HUES48 (cell line): Measurements from ENCODE around the gene RRAS.
"Not testable (repeated sequence)": the region's sequence is repeated elsewhere in the genome, so short reads cannot be mapped to it uniquely, and the experiment has no call there.

ENCODE experiments used
- H3K27ac ChIP-seq: one replicate; pipeline ENCODE4 v1.7.0; 2013; ENCODE audit warnings: low read depth, low read length, inconsistent platforms
- H3K27me3 ChIP-seq: 2 replicates; pipeline ENCODE4 v1.6.1; 2013; ENCODE audit warnings: mild to moderate bottlenecking, low read length; ENCODE audit not compliant: control insufficient read depth, insufficient read depth
- H3K36me3 ChIP-seq: 2 replicates; pipeline ENCODE4 v1.6.1; 2013; ENCODE audit warnings: low read length; ENCODE audit not compliant: control insufficient read depth, insufficient read depth
- H3K4me1 ChIP-seq: 2 replicates; pipeline ENCODE4 v1.6.1; 2013; ENCODE audit warnings: mild to moderate bottlenecking, low read length; ENCODE audit not compliant: control insufficient read depth, insufficient read depth
- H3K4me3 ChIP-seq: 2 replicates; pipeline ENCODE4 v1.5.1; 2013; ENCODE audit warnings: mild to moderate bottlenecking, low read depth, low read length
- H3K9ac ChIP-seq: 2 replicates; pipeline ENCODE4 v1.6.1; 2013; ENCODE audit warnings: mild to moderate bottlenecking, low read depth, low read length, moderate library complexity
- H3K9me3 ChIP-seq: 2 replicates; pipeline ENCODE4 v1.6.1; 2013; ENCODE audit warnings: low read length; ENCODE audit not compliant: control insufficient read depth, insufficient read depth

The RRAS gene

DNA sequence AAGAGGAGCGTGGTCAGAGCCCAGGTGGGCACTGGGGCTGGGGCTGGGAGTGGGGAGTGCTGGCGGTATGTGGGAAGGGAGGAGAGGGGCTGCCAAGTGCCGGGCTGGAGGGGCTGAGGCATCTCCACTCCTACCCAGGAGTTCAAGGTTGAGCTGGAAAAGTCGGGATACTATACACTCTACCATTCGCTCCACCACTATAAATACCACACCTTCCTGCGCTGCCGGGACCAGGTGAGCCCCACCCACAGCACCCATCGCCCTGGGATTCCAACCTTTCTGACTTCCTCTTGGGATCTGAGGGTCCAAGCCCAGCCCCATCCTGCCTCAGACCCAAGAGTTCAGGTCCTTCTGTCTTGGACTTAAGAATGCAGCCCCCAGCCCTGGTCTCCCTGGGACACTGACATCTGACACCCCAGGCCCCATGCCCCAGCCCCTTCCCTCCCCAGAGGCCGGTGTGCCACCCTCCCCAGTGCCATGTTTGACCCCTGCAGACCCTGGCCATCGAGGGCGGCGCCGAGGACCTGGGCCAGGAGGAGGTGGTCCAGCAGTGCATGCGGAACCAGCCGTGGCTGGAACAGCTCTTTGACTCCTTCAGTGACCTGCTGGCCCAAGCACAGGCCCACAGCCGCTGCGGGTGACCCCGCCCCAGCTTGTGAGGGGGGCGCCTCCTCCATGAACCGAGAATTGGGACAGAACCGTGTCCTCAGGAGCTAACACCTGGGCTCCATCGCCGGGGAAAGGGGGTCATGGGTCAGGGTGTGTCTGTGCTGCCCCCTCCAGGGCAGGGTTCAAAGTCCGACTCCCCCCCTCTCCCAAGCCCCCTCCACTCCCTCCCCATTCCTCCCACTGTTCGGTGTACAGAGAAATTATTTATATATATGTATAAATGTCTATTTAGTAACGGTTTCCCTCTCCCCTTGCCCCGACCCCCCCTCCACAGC is 14.7 kb downstream of the RRAS start:
- Histone ChIP-seq H3K4me1 (no peaks in the 10 kb centered on the region), H3K9me3 (no peaks in the 10 kb centered on the region), H3K27me3 (no peaks in the 10 kb centered on the region), H3K9ac (no peak overlapping the region), H3K27ac (no peak overlapping the region), H3K36me3 (peaks cover 45% of the 10 kb centered on the region), H3K4me3 (no peak overlapping the region)

GRCh38 chr19:49617860-49618259 is 22.1 kb downstream of the RRAS start:
- peaks cover 75% of the 10 kb centered on the region for H3K36me3 ChIP-seq
- not testable (repeated sequence) for H3K27ac ChIP-seq

DNA sequence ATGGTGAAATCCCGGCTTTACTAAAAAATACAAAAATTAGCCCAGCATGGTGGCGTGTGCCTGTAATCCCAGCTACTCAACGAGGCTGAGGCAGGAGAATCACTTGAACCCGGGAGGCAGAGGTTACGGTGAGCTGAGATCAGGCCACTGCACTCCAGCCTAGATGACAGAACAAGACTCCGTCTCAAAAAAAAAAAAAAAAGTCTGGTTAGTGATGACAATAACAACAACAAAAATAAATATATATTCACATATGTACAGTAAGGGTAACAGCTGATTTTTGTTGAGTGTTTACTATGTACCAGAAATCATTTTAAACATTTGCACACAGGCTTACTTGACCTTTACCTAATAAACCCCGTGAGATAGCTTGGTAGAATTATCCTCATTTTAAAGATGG is 23.0 kb downstream of the RRAS start:
- Histone ChIP-seq H3K4me1 (no peaks in the 10 kb centered on the region), H3K36me3 (peaks cover 77% of the 10 kb centered on the region), H3K9me3 (no peaks in the 10 kb centered on the region), H3K27me3 (no peaks in the 10 kb centered on the region), H3K27ac (no peak overlapping the region), H3K4me3 (no peak overlapping the region), H3K9ac (no peak overlapping the region)

More at GRCh38 chr19:49617860-49618259, 22.1 kb downstream of the RRAS start:
- H3K4me3 ChIP-seq, H3K9me3 ChIP-seq, H3K4me1 ChIP-seq, H3K9ac ChIP-seq, H3K27me3 ChIP-seq: not testable (repeated sequence)

GRCh38 chr19:49616532-49616931 is 23.4 kb downstream of the RRAS start:
- no peaks in the 10 kb centered on the region for H3K9me3 ChIP-seq
- H3K9ac ChIP-seq, result no peak overlapping the region
- no peak overlapping the region for H3K27ac ChIP-seq
- peaks cover 73% of the 10 kb centered on the region for H3K36me3 ChIP-seq
- H3K4me1 ChIP-seq, result no peaks in the 10 kb centered on the region
- H3K27me3 ChIP-seq, result no peaks in the 10 kb centered on the region
- no peak overlapping the region for H3K4me3 ChIP-seq

DNA sequence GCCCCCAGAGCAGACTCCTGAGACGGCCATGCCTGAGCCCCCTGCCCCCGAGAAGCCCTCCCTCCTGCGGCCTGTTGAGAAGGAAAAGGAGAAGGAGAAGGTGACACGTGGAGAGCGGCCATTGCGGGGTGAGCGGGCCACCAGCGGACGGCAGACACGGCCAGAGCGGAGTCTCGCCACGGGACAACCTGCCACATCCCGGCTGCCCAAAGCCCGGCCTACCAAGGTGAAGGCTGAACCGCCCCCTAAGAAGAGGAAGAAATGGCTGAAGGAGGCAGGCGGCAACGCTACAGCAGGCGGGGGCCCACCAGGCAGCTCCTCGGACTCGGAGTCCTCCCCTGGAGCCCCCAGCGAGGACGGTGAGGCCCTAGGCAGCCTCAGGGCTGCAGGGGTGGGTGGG is 24.1 kb downstream of the RRAS start:
- no peaks in the 10 kb centered on the region for H3K4me1 ChIP-seq
- no peak overlapping the region for H3K9ac ChIP-seq
- no peak overlapping the region for H3K4me3 ChIP-seq
- no peaks in the 10 kb centered on the region for H3K27me3 ChIP-seq
- no peaks in the 10 kb centered on the region for H3K9me3 ChIP-seq
- no peak overlapping the region for H3K27ac ChIP-seq
- peaks cover 69% of the 10 kb centered on the region for H3K36me3 ChIP-seq

GRCh38 chr19:49614096-49614833 is 25.7 kb downstream of the RRAS start:
- Histone ChIP-seq H3K27me3 (no peaks in the 10 kb centered on the region), H3K36me3 (peaks cover 72% of the 10 kb centered on the region), H3K4me1 (no peaks in the 10 kb centered on the region), H3K9me3 (no peaks in the 10 kb centered on the region), H3K4me3 (no peak overlapping the region), H3K9ac (no peak overlapping the region), H3K27ac (no peak overlapping the region)

DNA sequence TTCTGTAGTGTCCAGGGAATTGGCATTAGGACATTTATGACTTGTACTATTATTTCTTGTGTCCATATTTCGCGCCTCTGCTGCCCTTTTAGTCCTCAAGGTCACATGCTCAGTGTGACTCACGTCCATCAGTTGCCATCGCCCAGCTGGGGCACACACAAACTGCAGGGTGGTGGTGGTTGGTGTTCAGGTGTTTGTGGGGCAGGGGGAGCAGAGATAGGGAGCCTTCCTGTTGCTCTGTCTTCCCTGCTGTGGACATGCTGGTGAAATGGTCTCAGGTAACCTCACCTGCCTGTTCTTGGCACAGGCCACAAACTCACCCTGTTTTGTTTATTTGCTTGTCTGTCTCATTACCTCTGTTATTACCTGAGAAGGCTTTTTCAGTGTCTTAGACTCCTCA is 26.6 kb downstream of the RRAS start:
- Histone ChIP-seq H3K9ac (no peak overlapping the region), H3K27me3 (no peaks in the 10 kb centered on the region), H3K36me3 (peaks cover 75% of the 10 kb centered on the region), H3K27ac (no peak overlapping the region), H3K4me1 (no peaks in the 10 kb centered on the region), H3K4me3 (no peak overlapping the region), H3K9me3 (no peaks in the 10 kb centered on the region)

DNA sequence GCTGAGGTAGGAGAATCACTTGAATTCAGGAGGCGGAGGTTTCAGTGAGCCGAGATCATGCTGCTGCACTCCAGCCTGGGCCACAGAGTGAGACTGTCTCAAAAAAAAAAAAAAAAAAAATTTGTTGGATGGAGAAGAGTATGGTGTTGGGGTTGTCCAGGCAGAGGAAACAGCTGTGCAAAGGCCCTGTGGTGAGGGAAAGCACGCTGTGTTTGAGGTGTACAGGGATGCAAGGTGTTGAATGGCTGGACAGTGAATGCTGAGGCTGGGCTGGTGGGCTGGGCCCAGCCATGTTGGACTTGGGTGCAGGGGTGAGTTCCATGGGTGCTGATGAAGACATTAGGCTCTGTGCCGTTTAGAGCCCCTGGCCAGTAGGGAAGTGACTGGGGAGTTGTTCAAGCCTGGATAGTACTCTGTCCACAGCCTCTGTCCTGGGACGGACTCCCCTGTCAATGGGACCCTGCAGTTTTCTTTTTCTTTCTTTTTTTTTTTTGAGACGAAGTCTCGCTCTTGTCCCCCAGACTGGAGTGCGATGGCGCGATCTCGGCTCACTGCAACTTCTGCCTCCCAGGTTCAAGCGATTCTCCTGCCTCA is 30.3 kb downstream of the RRAS start:
- Histone ChIP-seq H3K9ac (no peak overlapping the region), H3K9me3 (no peaks in the 10 kb centered on the region), H3K4me3 (no peak overlapping the region), H3K27me3 (no peaks in the 10 kb centered on the region), H3K4me1 (no peaks in the 10 kb centered on the region), H3K27ac (no peak overlapping the region), H3K36me3 (peaks cover 70% of the 10 kb centered on the region)

DNA sequence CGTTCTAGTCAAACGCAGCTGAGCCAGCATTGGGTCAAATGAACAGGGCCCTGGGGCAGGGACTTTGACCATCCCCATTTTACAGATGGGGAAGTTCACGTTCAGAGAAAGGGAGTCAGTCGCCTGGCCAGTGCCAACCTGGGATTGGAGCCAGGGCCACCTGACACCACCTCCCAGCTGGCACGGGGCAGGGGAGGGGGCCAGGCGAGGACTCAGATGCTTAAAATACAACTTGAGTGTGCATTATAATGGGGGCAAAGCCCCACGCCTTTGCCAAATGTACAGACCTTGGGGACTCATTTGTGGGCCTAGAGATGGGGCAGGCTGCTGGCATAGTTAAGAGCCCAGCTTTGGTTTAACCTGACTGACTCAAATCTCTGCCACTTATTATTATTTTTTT is 34.3 kb downstream of the RRAS start:
- H3K36me3 ChIP-seq, result peaks cover 88% of the 10 kb centered on the region
- no peaks in the 10 kb centered on the region for H3K4me1 ChIP-seq
- no peak overlapping the region for H3K4me3 ChIP-seq
- no peaks in the 10 kb centered on the region for H3K27me3 ChIP-seq
- H3K27ac ChIP-seq, result no peak overlapping the region
- H3K9me3 ChIP-seq, result no peaks in the 10 kb centered on the region
- no peak overlapping the region for H3K9ac ChIP-seq

GRCh38 chr19:49602806-49603205 is 37.1 kb downstream of the RRAS start:
- peaks cover 88% of the 10 kb centered on the region for H3K36me3 ChIP-seq

More at GRCh38 chr19:49602806-49603205, 37.1 kb downstream of the RRAS start:
- Histone ChIP-seq H3K9me3 (no peaks in the 10 kb centered on the region), H3K4me3 (no peak overlapping the region), H3K4me1 (no peaks in the 10 kb centered on the region), H3K27ac (no peak overlapping the region), H3K9ac (no peak overlapping the region), H3K27me3 (no peaks in the 10 kb centered on the region)
